ENCODE data around the gene CST9L. TPM values are rescaled to one million over a fixed set of nuclear protein-coding genes. Genes with fewer than 3 reads are reported as not detected.
A peak's percentile ranks its signal among the peaks of the same experiment; 100 is the strongest.

CST9L gene
- total and polyA plus RNA-seq, 2 of the 13 experiments (the other 11 are each of a cell fraction or from before 2014, with no cell fraction given) = 0.15 TPM; not detected in 1

DNA sequence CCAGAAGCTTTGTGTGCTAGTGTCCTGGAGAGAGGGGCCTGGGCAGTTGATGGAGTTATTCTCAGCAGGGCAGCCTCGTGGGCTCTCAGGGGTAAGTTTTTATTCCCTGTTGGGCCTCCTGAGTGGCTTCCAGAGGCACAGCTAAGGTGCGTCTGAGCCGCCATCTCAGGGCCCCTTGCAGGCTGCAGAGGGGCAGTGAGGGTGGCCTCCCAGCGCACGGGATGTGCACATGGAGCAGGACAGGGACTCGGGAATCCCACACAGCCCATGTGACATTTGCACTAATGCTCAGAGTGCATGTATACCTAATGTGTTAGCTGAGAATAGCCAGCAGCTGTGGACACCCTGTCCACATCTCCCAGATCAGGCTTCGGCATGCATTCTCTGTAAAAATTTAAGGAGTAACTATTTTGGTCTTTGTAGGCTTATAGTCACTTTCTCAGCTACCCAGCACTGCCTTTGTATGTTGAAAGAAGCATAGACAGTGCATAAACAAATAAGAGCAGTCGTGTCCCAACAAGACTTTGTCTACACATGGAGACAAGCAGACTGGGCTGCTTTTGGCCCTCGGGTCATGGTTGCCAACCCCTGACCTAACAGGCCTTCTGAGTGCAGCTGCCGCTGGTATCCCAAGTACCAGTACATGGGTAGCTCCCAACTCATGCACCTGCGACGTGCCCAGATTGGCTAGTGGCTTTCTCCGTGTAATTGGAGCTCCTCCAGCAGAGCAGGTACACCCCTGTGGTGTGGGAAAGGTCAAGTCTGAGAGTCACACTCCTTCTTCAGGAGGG lies 18.6 kb upstream of the CST9L start (continued):
- TF ChIP-seq, protein P1, sequence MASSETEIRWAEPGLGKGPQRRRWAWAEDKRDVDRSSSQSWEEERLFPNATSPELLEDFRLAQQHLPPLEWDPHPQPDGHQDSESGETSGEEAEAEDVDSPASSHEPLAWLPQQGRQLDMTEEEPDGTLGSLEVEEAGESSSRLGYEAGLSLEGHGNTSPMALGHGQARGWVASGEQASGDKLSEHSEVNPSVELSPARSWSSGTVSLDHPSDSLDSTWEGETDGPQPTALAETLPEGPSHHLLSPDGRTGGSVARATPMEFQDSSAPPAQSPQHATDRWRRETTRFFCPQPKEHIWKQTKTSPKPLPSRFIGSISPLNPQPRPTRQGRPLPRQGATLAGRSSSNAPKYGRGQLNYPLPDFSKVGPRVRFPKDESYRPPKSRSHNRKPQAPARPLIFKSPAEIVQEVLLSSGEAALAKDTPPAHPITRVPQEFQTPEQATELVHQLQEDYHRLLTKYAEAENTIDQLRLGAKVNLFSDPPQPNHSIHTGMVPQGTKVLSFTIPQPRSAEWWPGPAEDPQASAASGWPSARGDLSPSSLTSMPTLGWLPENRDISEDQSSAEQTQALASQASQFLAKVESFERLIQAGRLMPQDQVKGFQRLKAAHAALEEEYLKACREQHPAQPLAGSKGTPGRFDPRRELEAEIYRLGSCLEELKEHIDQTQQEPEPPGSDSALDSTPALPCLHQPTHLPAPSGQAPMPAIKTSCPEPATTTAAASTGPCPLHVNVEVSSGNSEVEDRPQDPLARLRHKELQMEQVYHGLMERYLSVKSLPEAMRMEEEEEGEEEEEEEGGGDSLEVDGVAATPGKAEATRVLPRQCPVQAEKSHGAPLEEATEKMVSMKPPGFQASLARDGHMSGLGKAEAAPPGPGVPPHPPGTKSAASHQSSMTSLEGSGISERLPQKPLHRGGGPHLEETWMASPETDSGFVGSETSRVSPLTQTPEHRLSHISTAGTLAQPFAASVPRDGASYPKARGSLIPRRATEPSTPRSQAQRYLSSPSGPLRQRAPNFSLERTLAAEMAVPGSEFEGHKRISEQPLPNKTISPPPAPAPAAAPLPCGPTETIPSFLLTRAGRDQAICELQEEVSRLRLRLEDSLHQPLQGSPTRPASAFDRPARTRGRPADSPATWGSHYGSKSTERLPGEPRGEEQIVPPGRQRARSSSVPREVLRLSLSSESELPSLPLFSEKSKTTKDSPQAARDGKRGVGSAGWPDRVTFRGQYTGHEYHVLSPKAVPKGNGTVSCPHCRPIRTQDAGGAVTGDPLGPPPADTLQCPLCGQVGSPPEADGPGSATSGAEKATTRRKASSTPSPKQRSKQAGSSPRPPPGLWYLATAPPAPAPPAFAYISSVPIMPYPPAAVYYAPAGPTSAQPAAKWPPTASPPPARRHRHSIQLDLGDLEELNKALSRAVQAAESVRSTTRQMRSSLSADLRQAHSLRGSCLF (CRISPR knock-in tag; IDR thresholded peaks at IDR 0.05; ENCODE audit: borderline replicate concordance) = no peak
- TF ChIP-seq ZNF589 (CRISPR knock-in tag; conservative IDR thresholded peaks at IDR 0.05) (peak; percentile 57; the same call in 1 of the 2 replicates), ZNF891 (CRISPR knock-in tag; IDR thresholded peaks at IDR 0.05) (no peak; the same call in 1 of the 2 replicates), JUND (CRISPR knock-in tag; IDR thresholded peaks at IDR 0.05) (peak; percentile 57; the same call in 1 of the 2 replicates), ZNF557 (CRISPR knock-in tag; IDR thresholded peaks at IDR 0.05) (peak; percentile 61; the same call in 1 of the 2 replicates), DMAP1 (CRISPR knock-in tag; IDR thresholded peaks at IDR 0.05) (peak; percentile 24; the same call in 1 of the 2 replicates), POGZ (CRISPR knock-in tag; IDR thresholded peaks at IDR 0.05) (0 out of 2 replicates have a peak, but pooled peaks have one; percentile 0), ZZZ3 (CRISPR knock-in tag; IDR thresholded peaks at IDR 0.05; ENCODE audit: borderline replicate concordance) (no peak), ZNF644 (CRISPR knock-in tag; IDR thresholded peaks at IDR 0.05; ENCODE audit: low read depth) (peak; percentile 44; the same call in 1 of the 2 replicates), HDAC1 (CRISPR knock-in tag; IDR thresholded peaks at IDR 0.05) (peak; percentile 81), TP53 (CRISPR knock-in tag; conservative IDR thresholded peaks at IDR 0.05) (peak; percentile 76), REXO4 (CRISPR knock-in tag; IDR thresholded peaks at IDR 0.05; ENCODE audit: borderline replicate concordance) (peak; percentile 40; the same call in 1 of the 2 replicates), SSRP1 (CRISPR knock-in tag; IDR thresholded peaks at IDR 0.05) (no peak), ZBTB38 (CRISPR knock-in tag; IDR thresholded peaks at IDR 0.05) (peak; percentile 62), KDM3A (CRISPR knock-in tag; IDR thresholded peaks at IDR 0.05; ENCODE audit: low read depth) (no peak), ARHGAP35 (CRISPR knock-in tag; IDR thresholded peaks at IDR 0.05; ENCODE audit: borderline replicate concordance) (no peak), ZNF782 (CRISPR knock-in tag; IDR thresholded peaks at IDR 0.05; ENCODE audit: borderline replicate concordance) (no peak), NR1H2 (CRISPR knock-in tag; IDR thresholded peaks at IDR 0.05; ENCODE audit: borderline replicate concordance, low read depth) (no peak; the same call in 1 of the 2 replicates)
- TF ChIP-seq, protein P2, sequence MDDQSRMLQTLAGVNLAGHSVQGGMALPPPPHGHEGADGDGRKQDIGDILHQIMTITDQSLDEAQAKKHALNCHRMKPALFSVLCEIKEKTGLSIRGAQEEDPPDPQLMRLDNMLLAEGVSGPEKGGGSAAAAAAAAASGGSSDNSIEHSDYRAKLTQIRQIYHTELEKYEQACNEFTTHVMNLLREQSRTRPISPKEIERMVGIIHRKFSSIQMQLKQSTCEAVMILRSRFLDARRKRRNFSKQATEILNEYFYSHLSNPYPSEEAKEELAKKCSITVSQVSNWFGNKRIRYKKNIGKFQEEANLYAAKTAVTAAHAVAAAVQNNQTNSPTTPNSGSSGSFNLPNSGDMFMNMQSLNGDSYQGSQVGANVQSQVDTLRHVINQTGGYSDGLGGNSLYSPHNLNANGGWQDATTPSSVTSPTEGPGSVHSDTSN (CRISPR knock-in tag; IDR thresholded peaks at IDR 0.05; ENCODE audit: borderline replicate concordance) = no peak
- TF ChIP-seq, protein P3, sequence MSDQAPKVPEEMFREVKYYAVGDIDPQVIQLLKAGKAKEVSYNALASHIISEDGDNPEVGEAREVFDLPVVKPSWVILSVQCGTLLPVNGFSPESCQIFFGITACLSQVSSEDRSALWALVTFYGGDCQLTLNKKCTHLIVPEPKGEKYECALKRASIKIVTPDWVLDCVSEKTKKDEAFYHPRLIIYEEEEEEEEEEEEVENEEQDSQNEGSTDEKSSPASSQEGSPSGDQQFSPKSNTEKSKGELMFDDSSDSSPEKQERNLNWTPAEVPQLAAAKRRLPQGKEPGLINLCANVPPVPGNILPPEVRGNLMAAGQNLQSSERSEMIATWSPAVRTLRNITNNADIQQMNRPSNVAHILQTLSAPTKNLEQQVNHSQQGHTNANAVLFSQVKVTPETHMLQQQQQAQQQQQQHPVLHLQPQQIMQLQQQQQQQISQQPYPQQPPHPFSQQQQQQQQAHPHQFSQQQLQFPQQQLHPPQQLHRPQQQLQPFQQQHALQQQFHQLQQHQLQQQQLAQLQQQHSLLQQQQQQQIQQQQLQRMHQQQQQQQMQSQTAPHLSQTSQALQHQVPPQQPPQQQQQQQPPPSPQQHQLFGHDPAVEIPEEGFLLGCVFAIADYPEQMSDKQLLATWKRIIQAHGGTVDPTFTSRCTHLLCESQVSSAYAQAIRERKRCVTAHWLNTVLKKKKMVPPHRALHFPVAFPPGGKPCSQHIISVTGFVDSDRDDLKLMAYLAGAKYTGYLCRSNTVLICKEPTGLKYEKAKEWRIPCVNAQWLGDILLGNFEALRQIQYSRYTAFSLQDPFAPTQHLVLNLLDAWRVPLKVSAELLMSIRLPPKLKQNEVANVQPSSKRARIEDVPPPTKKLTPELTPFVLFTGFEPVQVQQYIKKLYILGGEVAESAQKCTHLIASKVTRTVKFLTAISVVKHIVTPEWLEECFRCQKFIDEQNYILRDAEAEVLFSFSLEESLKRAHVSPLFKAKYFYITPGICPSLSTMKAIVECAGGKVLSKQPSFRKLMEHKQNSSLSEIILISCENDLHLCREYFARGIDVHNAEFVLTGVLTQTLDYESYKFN (CRISPR knock-in tag; conservative IDR thresholded peaks at IDR 0.05) = peak; percentile 61; the same call in 1 of the 2 replicates
